Measurements from ENCODE around the gene LAMB1. TPM values are rescaled to one million over a fixed set of nuclear protein-coding genes. Genes with fewer than 3 reads are reported as not detected.

The LAMB1 gene
- total RNA-seq, 3 donors from 2014 or later = 115 to 324 (median 300) TPM

DNA sequence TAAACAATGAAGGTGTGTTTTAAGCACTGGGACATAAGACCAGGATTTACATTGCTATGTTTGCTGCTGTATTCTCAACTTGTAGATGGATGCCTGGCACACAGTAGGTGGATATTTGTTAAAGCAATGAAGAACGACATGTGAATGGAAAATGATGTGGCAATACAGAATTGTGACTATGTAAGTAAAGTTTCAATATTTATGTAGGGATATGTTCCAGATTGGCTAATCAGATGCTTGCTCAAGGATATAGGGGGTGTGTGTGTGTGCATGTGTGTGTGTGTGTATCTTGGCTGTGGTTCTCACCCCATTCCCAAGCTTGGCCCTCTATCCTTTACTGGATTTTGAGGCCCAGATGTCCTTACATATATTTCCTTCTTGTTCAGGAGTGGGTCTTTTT is 42.7 kb upstream of the LAMB1 start:
- Histone ChIP-seq H3K27me3 (no peaks in the 10 kb centered on the region), H3K4me1 (no peaks in the 10 kb centered on the region), H3K27ac (no peak overlapping the region), H3K4me3 (no peak overlapping the region), H3K36me3 (no peaks in the 10 kb centered on the region), H3K9me3 (no peaks in the 10 kb centered on the region)
- DNase-seq (ENCODE audit: low spot score in 2 of 2) = no peak
- TF ChIP-seq POLR2A (IDR thresholded peaks at IDR 0.05) (no peak), POLR2AphosphoS5 (IDR thresholded peaks at IDR 0.05) (no peak), CTCF (IDR thresholded peaks at IDR 0.05) (no peak)
- intact Hi-C loops (cut with DNase I; ENCODE audit: low total_unique reads) = no loop called here

DNA sequence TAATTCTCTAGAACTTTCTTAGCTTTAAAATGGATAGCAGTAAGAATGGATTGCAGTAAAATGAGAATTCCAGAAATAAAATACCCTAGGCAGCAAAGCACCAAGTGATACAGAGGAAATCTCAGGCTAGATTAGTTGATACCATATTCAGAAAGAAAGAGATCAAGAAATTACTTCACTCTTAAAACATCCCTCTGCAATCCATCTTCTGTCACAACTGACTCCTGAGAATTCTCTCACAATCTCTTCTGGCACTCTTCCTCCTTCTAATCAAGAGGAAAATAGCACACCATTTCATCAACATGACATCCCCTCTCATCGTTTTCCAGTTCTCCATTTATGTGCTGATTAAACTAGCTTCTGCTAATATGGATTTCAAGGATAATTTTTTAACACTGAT is 42.2 kb upstream of the LAMB1 start:
- Histone ChIP-seq H3K4me1 (no peaks in the 10 kb centered on the region), H3K36me3 (no peaks in the 10 kb centered on the region), H3K9me3 (no peaks in the 10 kb centered on the region), H3K27me3 (no peaks in the 10 kb centered on the region), H3K4me3 (no peak overlapping the region), H3K27ac (no peak overlapping the region)
- DNase-seq (ENCODE audit: low spot score in 2 of 2) = no peak
- intact Hi-C loops (cut with DNase I; ENCODE audit: low total_unique reads) = no loop called here
- TF ChIP-seq POLR2AphosphoS5 (IDR thresholded peaks at IDR 0.05) (peak in 1 of 3 donors; percentile 45), POLR2A (IDR thresholded peaks at IDR 0.05) (no peak), CTCF (IDR thresholded peaks at IDR 0.05) (no peak)

DNA sequence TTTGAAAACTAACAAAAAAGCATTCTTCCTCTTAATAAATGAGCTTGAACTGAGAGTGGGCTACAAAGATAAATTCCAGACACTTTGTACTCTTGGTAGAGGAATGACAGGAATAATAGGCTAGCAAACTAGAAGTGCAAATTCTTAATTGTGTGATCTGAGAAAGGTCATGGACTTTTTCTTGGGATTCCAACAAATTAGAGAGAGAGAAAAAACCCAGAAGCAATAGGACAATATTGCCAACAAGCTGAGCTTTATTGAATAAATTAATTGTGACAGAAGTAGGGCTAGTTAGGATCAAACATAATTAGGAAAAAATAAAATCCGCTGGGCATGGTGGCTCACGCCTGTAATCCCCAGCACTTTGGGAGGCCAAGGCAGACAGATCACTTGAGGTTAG is 41.4 kb upstream of the LAMB1 start:
- Histone ChIP-seq H3K9me3 (no peaks in the 10 kb centered on the region), H3K4me1 (no peaks in the 10 kb centered on the region), H3K4me3 (no peak overlapping the region), H3K27me3 (no peaks in the 10 kb centered on the region), H3K36me3 (no peaks in the 10 kb centered on the region), H3K27ac (no peak overlapping the region)
- no peak for DNase-seq (ENCODE audit: low spot score in 2 of 2)
- intact Hi-C loops (cut with DNase I; ENCODE audit: low total_unique reads) = no loop called here
- TF ChIP-seq POLR2AphosphoS5 (IDR thresholded peaks at IDR 0.05) = no peak
- no peak for TF ChIP-seq POLR2A (IDR thresholded peaks at IDR 0.05)
- TF ChIP-seq CTCF (IDR thresholded peaks at IDR 0.05) = no peak

DNA sequence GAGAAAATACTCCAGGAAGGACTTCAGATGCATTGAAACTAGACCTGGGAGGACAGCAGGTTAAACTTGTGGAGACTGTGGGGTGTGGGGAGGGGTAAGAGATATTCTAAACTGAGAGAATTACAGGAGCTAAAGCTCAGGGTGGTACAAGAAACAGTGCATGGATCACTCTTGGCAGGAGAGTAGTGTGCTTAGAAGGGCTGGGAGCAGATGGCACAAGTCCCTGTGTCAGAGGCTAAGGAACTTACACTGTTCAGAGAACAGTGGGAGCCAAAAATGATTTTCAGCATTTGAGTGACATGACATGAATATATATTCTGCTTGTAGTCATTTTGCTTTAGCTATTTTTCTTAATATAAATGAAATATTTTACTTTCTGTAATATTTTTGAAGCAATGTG is 36.0 kb upstream of the LAMB1 start:
- H3K4me1 ChIP-seq = no peaks in the 10 kb centered on the region
- H3K27me3 ChIP-seq = no peaks in the 10 kb centered on the region
- H3K36me3 ChIP-seq = no peaks in the 10 kb centered on the region
- intact Hi-C loops (cut with DNase I; ENCODE audit: low total_unique reads) = no loop called here
- no peak overlapping the region for H3K4me3 ChIP-seq
- DNase-seq (ENCODE audit: low spot score in 2 of 2) = no peak
- no peak overlapping the region for H3K27ac ChIP-seq
- TF ChIP-seq POLR2AphosphoS5 (IDR thresholded peaks at IDR 0.05) (no peak), CTCF (IDR thresholded peaks at IDR 0.05) (no peak), POLR2A (IDR thresholded peaks at IDR 0.05) (no peak)
- H3K9me3 ChIP-seq = no peaks in the 10 kb centered on the region

GRCh38 chr7:108037741-108038140 is 34.8 kb upstream of the LAMB1 start:
- no peak overlapping the region for H3K4me3 ChIP-seq
- intact Hi-C loops (cut with DNase I; ENCODE audit: low total_unique reads) = no loop called here
- TF ChIP-seq CTCF (IDR thresholded peaks at IDR 0.05) = no peak
- no peak for TF ChIP-seq POLR2AphosphoS5 (IDR thresholded peaks at IDR 0.05)
- no peak for TF ChIP-seq POLR2A (IDR thresholded peaks at IDR 0.05)
- no peak for DNase-seq (ENCODE audit: low spot score in 2 of 2)
- H3K9me3 ChIP-seq = no peaks in the 10 kb centered on the region
- no peaks in the 10 kb centered on the region for H3K27me3 ChIP-seq
- H3K27ac ChIP-seq = no peak overlapping the region
- H3K36me3 ChIP-seq = no peaks in the 10 kb centered on the region
- H3K4me1 ChIP-seq = no peaks in the 10 kb centered on the region

All from breast epithelium (tissue), 4 donors.